Measurements from ENCODE around the gene NR1D2.

GRCh38 chr3:23911397-23911796 is 33.7 kb upstream of the NR1D2 start:
- TF ChIP-seq CTCF (IDR thresholded peaks at IDR 0.05; ENCODE audit: poor library complexity, severe bottlenecking) (no peak), POLR2AphosphoS5 (IDR thresholded peaks at IDR 0.05) (no peak), EZH2 (IDR thresholded peaks at IDR 0.05; ENCODE audit: borderline replicate concordance, insufficient read depth, low read length, poor library complexity, severe bottlenecking) (no peak), RAD21 (conservative IDR thresholded peaks at IDR 0.05) (no peak), REST (IDR thresholded peaks at IDR 0.05; ENCODE audit: borderline replicate concordance) (no peak), TAF1 (IDR thresholded peaks at IDR 0.05; ENCODE audit: low read depth) (no peak)

Data from neural cell (in vitro differentiated cells).